ENCODE data around the gene AOPEP.

AOPEP gene

GRCh38 chr9:94773655-94774054 is 47.2 kb downstream of the AOPEP start:
- no peaks in the 10 kb centered on the region for H3K9me3 ChIP-seq (ENCODE audit: control insufficient read depth in 2 of 2, low read length in 2 of 2)
- H3K4me3 ChIP-seq (ENCODE audit: low read length in 2 of 2) = no peak overlapping the region
- no peak overlapping the region for H3K9ac ChIP-seq (ENCODE audit: low read depth in 1 of 2, low read length in 2 of 2)
- H3K27ac ChIP-seq (ENCODE audit: low read depth in 2 of 2, low read length in 2 of 2) = no peak overlapping the region
- H3K4me1 ChIP-seq (ENCODE audit: control insufficient read depth in 2 of 2, insufficient read depth in 2 of 2, low read length in 2 of 2) = no peaks in the 10 kb centered on the region
- no peaks in the 10 kb centered on the region for H3K36me3 ChIP-seq (ENCODE audit: control insufficient read depth in 2 of 2, insufficient read depth in 2 of 2, low read length in 2 of 2)
- H3K27me3 ChIP-seq (ENCODE audit: control insufficient read depth in 2 of 2, insufficient read depth in 2 of 2, low read length in 2 of 2) = no peaks in the 10 kb centered on the region

GRCh38 chr9:94778013-94778412 is 51.5 kb downstream of the AOPEP start:
- H3K36me3 ChIP-seq (ENCODE audit: control insufficient read depth in 2 of 2, insufficient read depth in 2 of 2, low read length in 2 of 2) = no peaks in the 10 kb centered on the region
- no peaks in the 10 kb centered on the region for H3K4me1 ChIP-seq (ENCODE audit: control insufficient read depth in 2 of 2, insufficient read depth in 2 of 2, low read length in 2 of 2)
- H3K9ac ChIP-seq (ENCODE audit: low read depth in 1 of 2, low read length in 2 of 2) = no peak overlapping the region
- H3K9me3 ChIP-seq (ENCODE audit: control insufficient read depth in 2 of 2, low read length in 2 of 2) = no peaks in the 10 kb centered on the region
- H3K27ac ChIP-seq (ENCODE audit: low read depth in 2 of 2, low read length in 2 of 2) = no peak overlapping the region
- no peak overlapping the region for H3K4me3 ChIP-seq (ENCODE audit: low read length in 2 of 2)
- H3K27me3 ChIP-seq (ENCODE audit: control insufficient read depth in 2 of 2, insufficient read depth in 2 of 2, low read length in 2 of 2) = no peaks in the 10 kb centered on the region

- H3K27ac ChIP-seq (ENCODE audit: low read depth in 2 of 2, low read length in 2 of 2) = no peak overlapping the region
Measured at GRCh38 chr9:94779031-94779430, 52.5 kb downstream of the AOPEP start.

GRCh38 chr9:94779693-94780290 is 53.3 kb downstream of the AOPEP start:
- H3K27me3 ChIP-seq (ENCODE audit: control insufficient read depth in 2 of 2, insufficient read depth in 2 of 2, low read length in 2 of 2) = no peaks in the 10 kb centered on the region
- H3K9me3 ChIP-seq (ENCODE audit: control insufficient read depth in 2 of 2, low read length in 2 of 2) = no peaks in the 10 kb centered on the region
- H3K4me1 ChIP-seq (ENCODE audit: control insufficient read depth in 2 of 2, insufficient read depth in 2 of 2, low read length in 2 of 2) = peaks cover 0 to 3% of the 10 kb centered on the region in 2 donors
- no peak overlapping the region for H3K9ac ChIP-seq (ENCODE audit: low read depth in 1 of 2, low read length in 2 of 2)
- no peak overlapping the region for H3K27ac ChIP-seq (ENCODE audit: low read depth in 2 of 2, low read length in 2 of 2)
- H3K36me3 ChIP-seq (ENCODE audit: control insufficient read depth in 2 of 2, insufficient read depth in 2 of 2, low read length in 2 of 2) = no peaks in the 10 kb centered on the region
- H3K4me3 ChIP-seq (ENCODE audit: low read length in 2 of 2) = no peak overlapping the region

More at GRCh38 chr9:94779031-94779430, 52.5 kb downstream of the AOPEP start:
- Histone ChIP-seq H3K36me3 (ENCODE audit: control insufficient read depth in 2 of 2, insufficient read depth in 2 of 2, low read length in 2 of 2) (no peaks in the 10 kb centered on the region), H3K9ac (ENCODE audit: low read depth in 1 of 2, low read length in 2 of 2) (no peak overlapping the region), H3K27me3 (ENCODE audit: control insufficient read depth in 2 of 2, insufficient read depth in 2 of 2, low read length in 2 of 2) (no peaks in the 10 kb centered on the region), H3K4me3 (ENCODE audit: low read length in 2 of 2) (no peak overlapping the region), H3K4me1 (ENCODE audit: control insufficient read depth in 2 of 2, insufficient read depth in 2 of 2, low read length in 2 of 2) (peaks cover 0 to 3% of the 10 kb centered on the region in 2 donors), H3K9me3 (ENCODE audit: control insufficient read depth in 2 of 2, low read length in 2 of 2) (no peaks in the 10 kb centered on the region)

- peaks cover 0 to 3% of the 10 kb centered on the region in 2 donors for H3K4me1 ChIP-seq (ENCODE audit: control insufficient read depth in 2 of 2, insufficient read depth in 2 of 2, low read length in 2 of 2)
- no peaks in the 10 kb centered on the region for H3K9me3 ChIP-seq (ENCODE audit: control insufficient read depth in 2 of 2, low read length in 2 of 2)
- no peak overlapping the region for H3K27ac ChIP-seq (ENCODE audit: low read depth in 2 of 2, low read length in 2 of 2)
Measured at GRCh38 chr9:94780516-94780950, 54.0 kb downstream of the AOPEP start.

GRCh38 chr9:94782355-94783101 is 56.0 kb downstream of the AOPEP start:
- H3K4me3 ChIP-seq (ENCODE audit: low read length in 2 of 2) = no peak overlapping the region
- H3K36me3 ChIP-seq (ENCODE audit: control insufficient read depth in 2 of 2, insufficient read depth in 2 of 2, low read length in 2 of 2) = no peaks in the 10 kb centered on the region
- H3K27me3 ChIP-seq (ENCODE audit: control insufficient read depth in 2 of 2, insufficient read depth in 2 of 2, low read length in 2 of 2) = no peaks in the 10 kb centered on the region
- H3K4me1 ChIP-seq (ENCODE audit: control insufficient read depth in 2 of 2, insufficient read depth in 2 of 2, low read length in 2 of 2) = peaks cover 0 to 3% of the 10 kb centered on the region in 2 donors
- H3K27ac ChIP-seq (ENCODE audit: low read depth in 2 of 2, low read length in 2 of 2) = no peak overlapping the region
- no peak overlapping the region for H3K9ac ChIP-seq (ENCODE audit: low read depth in 1 of 2, low read length in 2 of 2)
- H3K9me3 ChIP-seq (ENCODE audit: control insufficient read depth in 2 of 2, low read length in 2 of 2) = no peaks in the 10 kb centered on the region

More at GRCh38 chr9:94780516-94780950, 54.0 kb downstream of the AOPEP start:
- no peak overlapping the region for H3K9ac ChIP-seq (ENCODE audit: low read depth in 1 of 2, low read length in 2 of 2)
- H3K27me3 ChIP-seq (ENCODE audit: control insufficient read depth in 2 of 2, insufficient read depth in 2 of 2, low read length in 2 of 2) = no peaks in the 10 kb centered on the region
- no peak overlapping the region for H3K4me3 ChIP-seq (ENCODE audit: low read length in 2 of 2)
- no peaks in the 10 kb centered on the region for H3K36me3 ChIP-seq (ENCODE audit: control insufficient read depth in 2 of 2, insufficient read depth in 2 of 2, low read length in 2 of 2)

DNA sequence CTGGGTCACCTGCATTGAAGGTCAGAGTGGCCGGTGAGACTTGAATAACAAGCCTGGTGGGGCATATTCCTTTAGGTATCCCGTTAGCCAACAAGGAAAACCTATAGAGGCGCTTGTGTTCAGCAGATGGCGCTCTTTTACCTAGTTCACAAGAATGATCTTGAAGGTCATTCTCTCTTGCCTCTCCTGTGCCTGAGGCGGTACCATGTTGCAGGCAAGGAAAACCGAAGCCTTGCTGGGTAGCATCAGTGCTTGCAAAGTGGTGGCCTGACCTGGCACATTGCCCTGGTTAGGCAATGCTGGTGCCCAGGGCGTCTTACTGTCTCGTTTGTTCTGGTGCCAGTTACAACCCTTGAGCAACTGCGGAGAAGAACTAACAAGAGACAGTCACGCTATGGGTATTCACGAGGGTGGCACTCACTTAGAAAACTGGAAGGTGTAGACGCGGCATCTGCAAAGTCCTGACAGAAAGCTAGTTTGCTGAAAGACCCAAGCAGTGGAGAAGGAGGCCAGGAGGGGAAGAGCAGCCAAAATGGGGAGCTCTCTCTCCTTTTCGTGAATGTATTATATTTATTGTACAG is 56.7 kb downstream of the AOPEP start:
- Histone ChIP-seq H3K27ac (ENCODE audit: low read depth in 2 of 2, low read length in 2 of 2) (no peak overlapping the region), H3K4me3 (ENCODE audit: low read length in 2 of 2) (no peak overlapping the region), H3K9ac (ENCODE audit: low read depth in 1 of 2, low read length in 2 of 2) (no peak overlapping the region), H3K36me3 (ENCODE audit: control insufficient read depth in 2 of 2, insufficient read depth in 2 of 2, low read length in 2 of 2) (no peaks in the 10 kb centered on the region), H3K9me3 (ENCODE audit: control insufficient read depth in 2 of 2, low read length in 2 of 2) (no peaks in the 10 kb centered on the region), H3K27me3 (ENCODE audit: control insufficient read depth in 2 of 2, insufficient read depth in 2 of 2, low read length in 2 of 2) (no peaks in the 10 kb centered on the region), H3K4me1 (ENCODE audit: control insufficient read depth in 2 of 2, insufficient read depth in 2 of 2, low read length in 2 of 2) (peaks cover 0 to 3% of the 10 kb centered on the region in 2 donors)

DNA sequence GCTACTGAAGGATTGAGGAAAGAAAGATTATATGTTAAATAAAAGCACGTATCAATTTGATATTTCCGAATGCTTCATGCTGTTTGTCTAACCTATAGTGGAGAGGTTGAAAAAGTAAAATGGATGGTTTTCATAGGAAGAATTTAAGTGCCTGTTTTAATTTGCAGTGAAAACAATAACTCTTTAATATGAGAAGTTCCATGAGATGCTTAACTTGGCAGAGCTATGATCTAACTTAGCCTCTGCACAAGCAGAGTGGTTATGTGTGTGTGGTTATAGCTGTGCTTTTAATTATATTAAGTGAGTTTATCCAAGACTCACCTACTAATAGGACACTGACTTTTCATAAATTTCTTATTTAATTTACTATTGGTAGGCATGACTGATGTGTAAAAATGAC is 57.4 kb downstream of the AOPEP start:
- Histone ChIP-seq H3K4me3 (ENCODE audit: low read length in 2 of 2) (no peak overlapping the region), H3K9ac (ENCODE audit: low read depth in 1 of 2, low read length in 2 of 2) (no peak overlapping the region), H3K36me3 (ENCODE audit: control insufficient read depth in 2 of 2, insufficient read depth in 2 of 2, low read length in 2 of 2) (no peaks in the 10 kb centered on the region), H3K27ac (ENCODE audit: low read depth in 2 of 2, low read length in 2 of 2) (no peak overlapping the region), H3K9me3 (ENCODE audit: control insufficient read depth in 2 of 2, low read length in 2 of 2) (no peaks in the 10 kb centered on the region), H3K4me1 (ENCODE audit: control insufficient read depth in 2 of 2, insufficient read depth in 2 of 2, low read length in 2 of 2) (peaks cover 0 to 3% of the 10 kb centered on the region in 2 donors), H3K27me3 (ENCODE audit: control insufficient read depth in 2 of 2, insufficient read depth in 2 of 2, low read length in 2 of 2) (no peaks in the 10 kb centered on the region)

- Histone ChIP-seq H3K4me1 (ENCODE audit: control insufficient read depth in 2 of 2, insufficient read depth in 2 of 2, low read length in 2 of 2) (peaks cover 0 to 3% of the 10 kb centered on the region in 2 donors), H3K36me3 (ENCODE audit: control insufficient read depth in 2 of 2, insufficient read depth in 2 of 2, low read length in 2 of 2) (no peaks in the 10 kb centered on the region), H3K27me3 (ENCODE audit: control insufficient read depth in 2 of 2, insufficient read depth in 2 of 2, low read length in 2 of 2) (no peaks in the 10 kb centered on the region), H3K9me3 (ENCODE audit: control insufficient read depth in 2 of 2, low read length in 2 of 2) (no peaks in the 10 kb centered on the region), H3K27ac (ENCODE audit: low read depth in 2 of 2, low read length in 2 of 2) (no peak overlapping the region), H3K4me3 (ENCODE audit: low read length in 2 of 2) (no peak overlapping the region), H3K9ac (ENCODE audit: low read depth in 1 of 2, low read length in 2 of 2) (no peak overlapping the region)
Measured at GRCh38 chr9:94785215-94786169, 59.0 kb downstream of the AOPEP start.

All from mucosa of rectum (tissue), 2 donors.